Omental fat pad (tissue), 4 donors: ENCODE results near the gene CCNYL1. TPM values are rescaled to one million over a fixed set of nuclear protein-coding genes. Genes with fewer than 3 reads are reported as not detected.

Source experiments
- ATAC-seq: fragments of 150-250 bp; one replicate; pipeline ENCODE4 v1.9.1; 2016; ENCODE audit warnings: mild to moderate bottlenecking, moderate library complexity; ENCODE audit not compliant: low FRiP score
- DNase-seq: peaks from one replicate; pipeline ENCODE4 v3.0.0-alpha.2; 2019; ENCODE audit warnings: low spot score
- small RNA-seq: library from RNA; depleted of rRNA; stranded (forward); fragments of <200 nt; gene quantifications from one replicate; pipeline ENCODE3, GENCODE V24; 2016
- total RNA-seq, 4 donors: library from RNA; depleted of rRNA; stranded (reverse); fragments of >200 nt; gene quantifications; one replicate each; pipeline ENCODE4 v1.1.0, GENCODE V29; 2016
- TF ChIP-seq, protein P1 (sequence below), 3 donors: fragments of 450-650 bp; IDR thresholded peaks; one replicate each; pipeline ENCODE4 v1.5.1; 2016 to 2017; ENCODE audit warnings: antibody characterized with exemption in 3 of 3, mild to moderate bottlenecking in 3 of 3, moderate library complexity in 2 of 3

Gene CCNYL1
- total RNA-seq, 4 donors from 2014 or later, result 23.2 to 58.4 (median 26.0) TPM

DNA sequence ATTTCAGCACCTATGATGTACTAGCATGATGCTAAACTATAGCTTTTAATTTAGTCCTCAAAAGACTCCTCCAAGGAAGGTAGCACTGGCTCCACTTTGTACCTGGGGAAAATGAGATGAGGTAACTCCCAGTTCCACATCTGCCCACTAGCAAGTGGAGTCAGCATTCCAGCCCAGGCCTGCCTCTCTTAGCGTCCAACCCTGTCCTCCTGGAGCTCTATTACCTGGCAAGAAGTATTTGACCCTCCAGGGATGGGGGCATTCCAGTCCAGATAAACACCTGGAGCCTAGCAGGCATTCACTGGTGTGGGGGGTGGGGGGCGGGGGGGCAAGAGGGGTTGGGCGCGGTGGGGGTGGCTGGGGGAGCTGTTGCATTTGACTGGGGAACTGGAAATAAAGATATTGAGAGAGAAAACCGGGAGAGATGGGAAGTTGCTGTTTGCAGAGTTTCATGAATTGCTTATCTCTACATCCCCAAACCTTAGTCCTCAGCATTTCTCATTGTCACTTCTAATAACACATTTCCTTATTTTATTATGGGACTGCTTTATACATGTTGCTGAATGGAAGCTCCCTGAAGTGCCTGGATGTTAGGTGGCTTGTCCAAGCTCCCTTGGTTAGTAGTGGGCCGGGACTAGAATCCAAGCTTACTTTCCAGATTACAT is 80.3 kb downstream of the CCNYL1 start:
- ATAC-seq, result no peak
- DNase-seq, result no peak
- TF ChIP-seq, protein P1, sequence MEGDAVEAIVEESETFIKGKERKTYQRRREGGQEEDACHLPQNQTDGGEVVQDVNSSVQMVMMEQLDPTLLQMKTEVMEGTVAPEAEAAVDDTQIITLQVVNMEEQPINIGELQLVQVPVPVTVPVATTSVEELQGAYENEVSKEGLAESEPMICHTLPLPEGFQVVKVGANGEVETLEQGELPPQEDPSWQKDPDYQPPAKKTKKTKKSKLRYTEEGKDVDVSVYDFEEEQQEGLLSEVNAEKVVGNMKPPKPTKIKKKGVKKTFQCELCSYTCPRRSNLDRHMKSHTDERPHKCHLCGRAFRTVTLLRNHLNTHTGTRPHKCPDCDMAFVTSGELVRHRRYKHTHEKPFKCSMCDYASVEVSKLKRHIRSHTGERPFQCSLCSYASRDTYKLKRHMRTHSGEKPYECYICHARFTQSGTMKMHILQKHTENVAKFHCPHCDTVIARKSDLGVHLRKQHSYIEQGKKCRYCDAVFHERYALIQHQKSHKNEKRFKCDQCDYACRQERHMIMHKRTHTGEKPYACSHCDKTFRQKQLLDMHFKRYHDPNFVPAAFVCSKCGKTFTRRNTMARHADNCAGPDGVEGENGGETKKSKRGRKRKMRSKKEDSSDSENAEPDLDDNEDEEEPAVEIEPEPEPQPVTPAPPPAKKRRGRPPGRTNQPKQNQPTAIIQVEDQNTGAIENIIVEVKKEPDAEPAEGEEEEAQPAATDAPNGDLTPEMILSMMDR (IDR thresholded peaks at IDR 0.05), result no peak

DNA sequence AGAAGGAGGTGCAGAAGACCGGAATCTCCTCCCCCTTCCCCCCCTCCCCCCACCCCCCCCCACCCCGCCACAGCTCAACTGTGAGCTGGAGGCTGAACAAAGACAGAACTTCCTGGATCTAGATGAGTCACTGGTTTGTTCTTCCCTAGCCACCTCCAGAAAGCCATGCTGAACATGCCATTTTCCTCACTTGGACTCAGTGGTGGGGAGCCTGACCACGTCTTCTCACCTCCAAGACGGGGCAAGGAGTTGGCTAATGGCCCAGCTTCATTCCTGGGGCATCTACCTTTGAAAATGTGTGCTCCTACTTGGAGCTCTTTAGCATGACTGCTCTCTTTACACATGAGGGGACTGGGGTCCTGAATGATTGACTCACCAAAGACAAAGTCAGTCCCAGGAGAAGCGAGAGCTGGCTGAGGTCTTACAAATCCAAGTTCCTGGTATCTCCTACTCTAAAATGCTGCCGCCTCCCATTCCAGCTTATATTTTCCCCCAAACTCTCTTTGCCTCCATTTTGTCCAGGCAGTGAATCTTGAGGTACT is 80.9 kb downstream of the CCNYL1 start:
- ATAC-seq (no peak), DNase-seq (no peak)
- TF ChIP-seq, protein P1 (IDR thresholded peaks at IDR 0.05), result no peak

DNA sequence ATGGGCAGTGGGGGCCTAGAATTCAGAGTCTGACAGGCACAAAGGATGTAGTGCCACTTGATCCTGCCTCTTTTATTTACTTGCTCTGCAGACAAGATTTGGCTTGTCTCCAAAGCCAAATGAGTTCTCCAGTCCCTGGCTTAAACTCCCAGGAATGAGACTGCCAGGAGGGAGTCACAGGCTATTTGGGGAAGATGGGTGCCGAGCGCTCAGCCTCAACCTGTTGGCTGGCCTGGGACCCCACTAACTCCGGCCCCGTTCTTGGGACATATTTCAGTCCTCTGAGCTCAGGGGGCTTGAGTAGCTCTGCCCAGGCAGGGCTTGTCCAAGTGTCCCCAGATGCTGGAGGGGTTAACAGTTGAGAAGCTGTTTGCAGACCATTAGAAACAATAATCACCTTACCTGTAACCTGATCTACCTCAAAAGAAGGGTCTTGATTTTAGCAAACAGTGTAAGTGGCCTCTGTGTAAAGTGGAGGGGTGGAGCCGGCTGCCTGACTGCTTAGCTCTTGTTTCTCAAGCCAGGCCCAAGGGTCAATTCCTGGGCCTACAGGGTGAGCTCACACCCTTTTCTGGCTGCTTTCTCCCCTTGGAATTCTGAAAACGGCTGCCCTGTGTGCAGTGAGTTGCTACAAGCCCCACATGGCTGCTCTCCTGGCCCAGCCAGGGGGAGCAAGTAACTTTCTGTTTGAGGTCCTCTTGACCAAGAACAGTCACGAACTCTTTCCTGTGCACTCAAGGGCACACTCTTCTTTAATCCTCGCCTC is 85.3 kb downstream of the CCNYL1 start:
- DNase-seq (no peak), ATAC-seq (no peak)
- TF ChIP-seq, protein P1 (IDR thresholded peaks at IDR 0.05), result no peak

DNA sequence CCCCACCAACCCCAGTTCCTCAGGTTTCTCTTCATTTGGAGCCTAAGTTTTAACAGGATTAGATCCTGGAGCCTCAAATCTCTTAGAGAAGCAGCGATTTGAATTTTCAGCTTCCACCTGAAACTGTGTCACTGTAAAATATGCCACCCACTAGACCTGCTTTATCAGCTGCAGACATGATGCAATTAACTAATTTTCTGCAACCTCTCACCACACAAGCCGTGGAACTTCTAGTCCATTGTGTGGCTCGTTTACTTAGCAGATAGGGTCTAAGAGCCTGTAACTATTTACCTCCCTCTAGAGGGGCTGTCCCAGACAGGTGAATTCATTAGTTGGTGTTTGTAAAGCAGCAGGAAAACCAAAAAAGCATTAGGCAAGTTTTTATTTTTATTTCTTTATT is 89.8 kb downstream of the CCNYL1 start:
- DNase-seq, result no peak
- ATAC-seq, result no peak
- TF ChIP-seq, protein P1 (IDR thresholded peaks at IDR 0.05), result no peak

DNA sequence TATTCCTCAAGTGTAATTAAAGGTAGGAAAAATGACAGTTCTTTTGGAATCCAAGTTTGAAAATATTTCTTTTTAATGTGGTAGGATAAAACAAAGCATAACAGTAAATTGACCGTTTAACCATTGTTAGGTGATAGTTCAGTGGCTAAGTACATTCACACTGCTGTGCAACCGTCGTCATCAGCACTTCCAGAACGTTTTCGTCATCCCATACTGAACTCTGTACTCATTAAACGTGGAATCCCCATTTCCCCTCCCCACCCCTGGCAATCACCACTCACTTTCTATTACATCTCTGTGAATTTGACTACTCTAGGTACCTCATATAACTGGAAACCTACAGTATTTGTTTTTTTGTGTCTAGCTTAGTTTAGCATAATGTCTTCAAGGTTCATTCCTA is 91.2 kb downstream of the CCNYL1 start:
- DNase-seq (no peak), ATAC-seq (no peak)
- TF ChIP-seq, protein P1 (IDR thresholded peaks at IDR 0.05), result no peak

Small RNA genes within 50 kb of the gene (small RNA-seq; reads per million reads assigned to genes)
- not detected for gene RF00019
- gene RNU6-664P, result not detected

Other genes starting within 250 kb of the CCNYL1 start
- 10 to 100 TPM; 38.2 to 82.3 (median 49.4) TPM for gene CREB1, start 181.7 kb upstream of the CCNYL1 start, total RNA-seq
- 10 to 100 TPM in 3 of 4 donors, 1 to 10 TPM in 1; 7.7 to 28.8 (median 22.0) TPM for gene METTL21A, start 86.2 kb upstream of the CCNYL1 start, total RNA-seq
- gene FZD5, start 58.3 kb downstream of the CCNYL1 start, total RNA-seq, result 10 to 100 TPM in 3 of 4 donors, 1 to 10 TPM in 1; 7.1 to 21.7 (median 18.1) TPM